ENCODE results near the gene GTF2H1. TPM values are rescaled to one million over a fixed set of nuclear protein-coding genes. Genes with fewer than 3 reads are reported as not detected.

The GTF2H1 gene
- total and polyA plus RNA-seq, 9 of the 15 experiments (the other 6 are each of a cell fraction or from before 2014, with no cell fraction given) = 56.9 to 126 (median 92.1) TPM

DNA sequence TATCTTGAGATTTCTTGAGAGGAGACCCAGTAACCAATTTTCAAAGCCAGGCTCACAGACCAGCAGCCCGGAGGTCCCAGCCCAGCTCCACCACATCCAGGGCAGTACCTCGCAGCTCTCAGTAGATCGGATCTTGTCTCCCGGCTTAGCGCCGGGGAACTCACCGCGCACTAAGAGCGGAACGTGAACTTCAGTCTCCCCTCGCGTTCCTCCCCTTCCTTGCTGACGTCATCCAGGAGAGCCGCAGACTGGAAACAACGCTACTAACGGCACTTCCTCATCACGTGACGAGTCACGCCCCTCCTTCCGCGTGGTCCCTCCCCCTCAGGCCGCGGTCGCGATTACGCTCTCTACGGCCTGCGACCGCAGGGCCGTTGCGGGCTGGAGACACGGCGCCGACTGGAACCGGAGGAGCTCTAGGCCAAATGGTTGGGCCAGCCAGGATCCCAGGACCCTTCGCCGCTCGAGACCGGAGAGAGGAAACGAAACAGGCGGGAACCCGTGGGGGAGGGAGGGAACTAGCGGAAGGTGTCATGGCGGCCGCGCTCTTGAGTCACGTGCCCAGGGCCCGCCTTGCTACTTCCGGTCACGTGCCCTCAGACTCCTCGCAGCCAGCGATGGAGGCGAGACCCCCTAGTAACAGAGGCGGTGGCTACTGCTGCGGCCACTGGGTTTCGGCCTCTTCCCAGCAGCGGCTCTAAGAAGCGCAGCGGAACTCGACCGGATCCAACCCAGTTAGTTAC is at the start of gene GTF2H1, which contains the start of gene HPS5 (continued):
- TF ChIP-seq, protein P1, sequence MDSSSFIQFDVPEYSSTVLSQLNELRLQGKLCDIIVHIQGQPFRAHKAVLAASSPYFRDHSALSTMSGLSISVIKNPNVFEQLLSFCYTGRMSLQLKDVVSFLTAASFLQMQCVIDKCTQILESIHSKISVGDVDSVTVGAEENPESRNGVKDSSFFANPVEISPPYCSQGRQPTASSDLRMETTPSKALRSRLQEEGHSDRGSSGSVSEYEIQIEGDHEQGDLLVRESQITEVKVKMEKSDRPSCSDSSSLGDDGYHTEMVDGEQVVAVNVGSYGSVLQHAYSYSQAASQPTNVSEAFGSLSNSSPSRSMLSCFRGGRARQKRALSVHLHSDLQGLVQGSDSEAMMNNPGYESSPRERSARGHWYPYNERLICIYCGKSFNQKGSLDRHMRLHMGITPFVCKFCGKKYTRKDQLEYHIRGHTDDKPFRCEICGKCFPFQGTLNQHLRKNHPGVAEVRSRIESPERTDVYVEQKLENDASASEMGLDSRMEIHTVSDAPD (CRISPR knock-in tag; IDR thresholded peaks at IDR 0.05) = no peak
- TF ChIP-seq ZNF507 (tag; conservative IDR thresholded peaks at IDR 0.05) = no peak
- TF ChIP-seq, protein P2, sequence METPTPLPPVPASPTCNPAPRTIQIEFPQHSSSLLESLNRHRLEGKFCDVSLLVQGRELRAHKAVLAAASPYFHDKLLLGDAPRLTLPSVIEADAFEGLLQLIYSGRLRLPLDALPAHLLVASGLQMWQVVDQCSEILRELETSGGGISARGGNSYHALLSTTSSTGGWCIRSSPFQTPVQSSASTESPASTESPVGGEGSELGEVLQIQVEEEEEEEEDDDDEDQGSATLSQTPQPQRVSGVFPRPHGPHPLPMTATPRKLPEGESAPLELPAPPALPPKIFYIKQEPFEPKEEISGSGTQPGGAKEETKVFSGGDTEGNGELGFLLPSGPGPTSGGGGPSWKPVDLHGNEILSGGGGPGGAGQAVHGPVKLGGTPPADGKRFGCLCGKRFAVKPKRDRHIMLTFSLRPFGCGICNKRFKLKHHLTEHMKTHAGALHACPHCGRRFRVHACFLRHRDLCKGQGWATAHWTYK (CRISPR knock-in tag; IDR thresholded peaks at IDR 0.05) = peak; percentile 83
- TF ChIP-seq COPS2 (conservative IDR thresholded peaks at IDR 0.05) = no peak
- TF ChIP-seq, protein P3, sequence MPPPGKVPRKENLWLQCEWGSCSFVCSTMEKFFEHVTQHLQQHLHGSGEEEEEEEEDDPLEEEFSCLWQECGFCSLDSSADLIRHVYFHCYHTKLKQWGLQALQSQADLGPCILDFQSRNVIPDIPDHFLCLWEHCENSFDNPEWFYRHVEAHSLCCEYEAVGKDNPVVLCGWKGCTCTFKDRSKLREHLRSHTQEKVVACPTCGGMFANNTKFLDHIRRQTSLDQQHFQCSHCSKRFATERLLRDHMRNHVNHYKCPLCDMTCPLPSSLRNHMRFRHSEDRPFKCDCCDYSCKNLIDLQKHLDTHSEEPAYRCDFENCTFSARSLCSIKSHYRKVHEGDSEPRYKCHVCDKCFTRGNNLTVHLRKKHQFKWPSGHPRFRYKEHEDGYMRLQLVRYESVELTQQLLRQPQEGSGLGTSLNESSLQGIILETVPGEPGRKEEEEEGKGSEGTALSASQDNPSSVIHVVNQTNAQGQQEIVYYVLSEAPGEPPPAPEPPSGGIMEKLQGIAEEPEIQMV (tag; conservative IDR thresholded peaks at IDR 0.05; ENCODE audit: low read depth) = no peak
- TF ChIP-seq, protein P4, sequence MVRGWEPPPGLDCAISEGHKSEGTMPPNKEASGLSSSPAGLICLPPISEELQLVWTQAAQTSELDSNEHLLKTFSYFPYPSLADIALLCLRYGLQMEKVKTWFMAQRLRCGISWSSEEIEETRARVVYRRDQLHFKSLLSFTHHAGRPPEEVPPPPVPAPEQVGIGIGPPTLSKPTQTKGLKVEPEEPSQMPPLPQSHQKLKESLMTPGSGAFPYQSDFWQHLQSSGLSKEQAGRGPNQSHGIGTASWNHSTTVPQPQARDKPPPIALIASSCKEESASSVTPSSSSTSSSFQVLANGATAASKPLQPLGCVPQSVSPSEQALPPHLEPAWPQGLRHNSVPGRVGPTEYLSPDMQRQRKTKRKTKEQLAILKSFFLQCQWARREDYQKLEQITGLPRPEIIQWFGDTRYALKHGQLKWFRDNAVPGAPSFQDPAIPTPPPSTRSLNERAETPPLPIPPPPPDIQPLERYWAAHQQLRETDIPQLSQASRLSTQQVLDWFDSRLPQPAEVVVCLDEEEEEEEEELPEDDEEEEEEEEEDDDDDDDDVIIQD (CRISPR knock-in tag; IDR thresholded peaks at IDR 0.05) = no peak
- no peak for TF ChIP-seq ZC3H11A (IDR thresholded peaks at IDR 0.05; ENCODE audit: low read depth, low read length)
- no peak for TF ChIP-seq SAFB (IDR thresholded peaks at IDR 0.05; ENCODE audit: borderline replicate concordance, low read depth, low read length)
- TF ChIP-seq, protein P5, sequence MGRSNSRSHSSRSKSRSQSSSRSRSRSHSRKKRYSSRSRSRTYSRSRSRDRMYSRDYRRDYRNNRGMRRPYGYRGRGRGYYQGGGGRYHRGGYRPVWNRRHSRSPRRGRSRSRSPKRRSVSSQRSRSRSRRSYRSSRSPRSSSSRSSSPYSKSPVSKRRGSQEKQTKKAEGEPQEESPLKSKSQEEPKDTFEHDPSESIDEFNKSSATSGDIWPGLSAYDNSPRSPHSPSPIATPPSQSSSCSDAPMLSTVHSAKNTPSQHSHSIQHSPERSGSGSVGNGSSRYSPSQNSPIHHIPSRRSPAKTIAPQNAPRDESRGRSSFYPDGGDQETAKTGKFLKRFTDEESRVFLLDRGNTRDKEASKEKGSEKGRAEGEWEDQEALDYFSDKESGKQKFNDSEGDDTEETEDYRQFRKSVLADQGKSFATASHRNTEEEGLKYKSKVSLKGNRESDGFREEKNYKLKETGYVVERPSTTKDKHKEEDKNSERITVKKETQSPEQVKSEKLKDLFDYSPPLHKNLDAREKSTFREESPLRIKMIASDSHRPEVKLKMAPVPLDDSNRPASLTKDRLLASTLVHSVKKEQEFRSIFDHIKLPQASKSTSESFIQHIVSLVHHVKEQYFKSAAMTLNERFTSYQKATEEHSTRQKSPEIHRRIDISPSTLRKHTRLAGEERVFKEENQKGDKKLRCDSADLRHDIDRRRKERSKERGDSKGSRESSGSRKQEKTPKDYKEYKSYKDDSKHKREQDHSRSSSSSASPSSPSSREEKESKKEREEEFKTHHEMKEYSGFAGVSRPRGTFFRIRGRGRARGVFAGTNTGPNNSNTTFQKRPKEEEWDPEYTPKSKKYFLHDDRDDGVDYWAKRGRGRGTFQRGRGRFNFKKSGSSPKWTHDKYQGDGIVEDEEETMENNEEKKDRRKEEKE (IDR thresholded peaks at IDR 0.05; ENCODE audit: borderline replicate concordance in 1 of 2, control insufficient read depth in 1 of 2, low read depth in 2 of 2, low read length in 1 of 2) = 0 out of 4 replicates have a peak, but pooled peaks of 1 of the 2 experiments have one; percentile 45
- no peak for TF ChIP-seq ADNP (tag; IDR thresholded peaks at IDR 0.05)
- TF ChIP-seq, protein P6, sequence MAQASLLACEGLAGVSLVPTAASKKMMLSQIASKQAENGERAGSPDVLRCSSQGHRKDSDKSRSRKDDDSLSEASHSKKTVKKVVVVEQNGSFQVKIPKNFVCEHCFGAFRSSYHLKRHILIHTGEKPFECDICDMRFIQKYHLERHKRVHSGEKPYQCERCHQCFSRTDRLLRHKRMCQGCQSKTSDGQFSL (CRISPR knock-in tag; IDR thresholded peaks at IDR 0.05) = peak; percentile 85
- TF ChIP-seq, protein P6 (tag; IDR thresholded peaks at IDR 0.05) = no peak
- no peak for TF ChIP-seq ZKSCAN3 (CRISPR knock-in tag; IDR thresholded peaks at IDR 0.05)
- no peak for TF ChIP-seq EHMT2 (IDR thresholded peaks at IDR 0.05)

All from K562 (cell line).